ENCODE measurements around the gene RNASE9.

GRCh38 chr14:20548414-20549158 lies 12.3 kb downstream of the RNASE9 start:
- TF ChIP-seq, protein P1, sequence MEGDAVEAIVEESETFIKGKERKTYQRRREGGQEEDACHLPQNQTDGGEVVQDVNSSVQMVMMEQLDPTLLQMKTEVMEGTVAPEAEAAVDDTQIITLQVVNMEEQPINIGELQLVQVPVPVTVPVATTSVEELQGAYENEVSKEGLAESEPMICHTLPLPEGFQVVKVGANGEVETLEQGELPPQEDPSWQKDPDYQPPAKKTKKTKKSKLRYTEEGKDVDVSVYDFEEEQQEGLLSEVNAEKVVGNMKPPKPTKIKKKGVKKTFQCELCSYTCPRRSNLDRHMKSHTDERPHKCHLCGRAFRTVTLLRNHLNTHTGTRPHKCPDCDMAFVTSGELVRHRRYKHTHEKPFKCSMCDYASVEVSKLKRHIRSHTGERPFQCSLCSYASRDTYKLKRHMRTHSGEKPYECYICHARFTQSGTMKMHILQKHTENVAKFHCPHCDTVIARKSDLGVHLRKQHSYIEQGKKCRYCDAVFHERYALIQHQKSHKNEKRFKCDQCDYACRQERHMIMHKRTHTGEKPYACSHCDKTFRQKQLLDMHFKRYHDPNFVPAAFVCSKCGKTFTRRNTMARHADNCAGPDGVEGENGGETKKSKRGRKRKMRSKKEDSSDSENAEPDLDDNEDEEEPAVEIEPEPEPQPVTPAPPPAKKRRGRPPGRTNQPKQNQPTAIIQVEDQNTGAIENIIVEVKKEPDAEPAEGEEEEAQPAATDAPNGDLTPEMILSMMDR (conservative IDR thresholded peaks at IDR 0.05; ENCODE audit: low read length), result no peak
- TF ChIP-seq EZH2phosphoT487 (IDR thresholded peaks at IDR 0.05; ENCODE audit: borderline replicate concordance), result no peak

All from Loucy (cell line).